K562 (cell line): ENCODE data around the gene VIPR2. TPM values are rescaled to one million over a fixed set of nuclear protein-coding genes. Genes with fewer than 3 reads are reported as not detected.

Experiments
- AFF4 ChIP-seq: sonication (generic); formaldehyde crosslinking; IDR thresholded peaks from 2 replicates; pipeline ENCODE4 v1.8.0; 2023; ENCODE audit warnings: mild to moderate bottlenecking, missing genetic modification reagents
- ATF1 ChIP-seq, 2 experiments: fragments of 450-650 bp in 1 of 2; IDR thresholded peaks; 2 replicates each; pipeline ENCODE4 v1.6.1; 2016; ENCODE audit warnings: missing compliant biosample characterization in 1 of 2, missing genetic modification characterization in 1 of 2
- CEBPG ChIP-seq, 3 experiments: fragments of 200-800 bp in 1 of 3; sonication (Bioruptor generic) in 1 of 3; sonication (generic) in 1 of 3; formaldehyde crosslinking in 1 of 3; IDR thresholded peaks in 2 of 3; conservative IDR thresholded peaks in 1 of 3; 2 replicates each; pipeline versions ENCODE4 v1.6.1 to v1.8.0; 2016 to 2022; ENCODE audit warnings: missing compliant biosample characterization in 2 of 3, missing genetic modification characterization in 2 of 3, mild to moderate bottlenecking in 1 of 3, missing genetic modification reagents in 1 of 3
- COPS2 ChIP-seq: fragments of 450-650 bp; conservative IDR thresholded peaks from 2 replicates; pipeline ENCODE4 v1.6.1; 2016; ENCODE audit warnings: mild to moderate bottlenecking, moderate library complexity
- HNRNPH1 ChIP-seq: fragments of 200-400 bp; formaldehyde crosslinking; optimal IDR thresholded peaks from 2 replicates; pipeline ENCODE3; 2017; ENCODE audit warnings: low read depth, mild to moderate bottlenecking, low read length, moderate library complexity
- IFI16 ChIP-seq: fragments of 250-450 bp; sonication (Bioruptor Pico); IDR thresholded peaks from 2 replicates; pipeline ENCODE4 v2.1.2; 2022; ENCODE audit warnings: mild to moderate bottlenecking, inconsistent platforms
- ILF3 ChIP-seq: fragments of 450-650 bp; IDR thresholded peaks from 2 replicates; pipeline ENCODE4 v1.6.1; 2018; ENCODE audit warnings: antibody characterized with exemption, mild to moderate bottlenecking, moderate library complexity, borderline replicate concordance
- MNT ChIP-seq, 2 experiments: fragments of 450-650 bp; conservative IDR thresholded peaks; 2 replicates each; pipeline ENCODE4 v1.6.1; 2017; ENCODE audit warnings: mild to moderate bottlenecking in 2 of 2, moderate library complexity in 2 of 2
- MXI1 ChIP-seq: IDR thresholded peaks from 2 replicates; pipeline ENCODE4 v1.6.1; 2011; ENCODE audit warnings: low read depth, mild to moderate bottlenecking, improper control_type of control experiment, low read length
- PHB2 ChIP-seq: fragments of 450-650 bp; IDR thresholded peaks from 2 replicates; pipeline ENCODE4 v1.6.1; 2017; ENCODE audit warnings: low read depth
- STAT5A ChIP-seq: IDR thresholded peaks from 2 replicates; pipeline ENCODE4 v1.6.1; 2012; ENCODE audit warnings: low read length, inconsistent platforms, borderline replicate concordance
- ZBTB43 ChIP-seq: sonication (generic); formaldehyde crosslinking; IDR thresholded peaks from 2 replicates; pipeline ENCODE4 v1.8.0; 2023; ENCODE audit warnings: mild to moderate bottlenecking, missing genetic modification reagents
- ZBTB7A ChIP-seq: IDR thresholded peaks from 2 replicates; pipeline ENCODE4 v1.6.1; 2011; ENCODE audit warnings: low read depth, mild to moderate bottlenecking, low read length, moderate library complexity, borderline replicate concordance; ENCODE audit not compliant: control insufficient read depth
- ZNF507 ChIP-seq: conservative IDR thresholded peaks from 2 replicates; pipeline ENCODE4 v1.6.1; 2017; ENCODE audit warnings: missing genetic modification characterization, missing compliant biosample characterization
- ZNF518B ChIP-seq: fragments of 250-450 bp; sonication (Bioruptor Pico); IDR thresholded peaks from 2 replicates; pipeline ENCODE4 v1.5.0; 2021; ENCODE audit warnings: mild to moderate bottlenecking, moderate library complexity
- polyA plus RNA-seq, 8 experiments: library from polyadenylated mRNA; depleted of rRNA in 4 of 8; stranded (reverse) in 5 of 8; unstranded in 3 of 8; fragments of >200 nt; fragmentation: Nextera tagmentation in 2 of 8; fragmentation: Illumina TruSeq in 1 of 8; extraction: Ambion mirVana in 2 of 8; extraction: Trizol in 1 of 8; gene quantifications; 2 replicates each; pipeline versions ENCODE4 v1.2.1 to v1.2.3, GENCODE V29; 2011 to 2014; ENCODE audit warnings: inconsistent platforms in 1 of 8, missing spikeins in 1 of 8
- total RNA-seq, 7 experiments: library from RNA; depleted of rRNA in 6 of 7; stranded (reverse); fragments of >200 nt in 6 of 7; fragmentation: Illumina TruSeq in 2 of 7; extraction: Trizol in 2 of 7; gene quantifications; 2 replicates each; pipeline versions ENCODE4 v1.2.1 to v1.2.3, GENCODE V29; 2011 to 2021; ENCODE audit warnings: low replicate concordance in 1 of 7

The VIPR2 gene
- total and polyA plus RNA-seq, 9 of the 15 experiments (the other 6 are each of a cell fraction or from before 2014, with no cell fraction given), result 0.04 TPM; not detected in 8

GRCh38 chr7:159030490-159031134, 114.1 kb downstream of the VIPR2 start (continued):
- TF ChIP-seq CEBPG (CRISPR knock-in tag; IDR thresholded peaks at IDR 0.05) (no peak), CEBPG (tag; conservative IDR thresholded peaks at IDR 0.05 in 1 of 2, IDR thresholded peaks at IDR 0.05 in 1 of 2) (no peak), PHB2 (no peak), MNT (conservative IDR thresholded peaks at IDR 0.05) (0 out of 4 replicates have a peak, but pooled peaks of 1 of the 2 experiments have one; percentile 19), AFF4 (peak; percentile 46), HNRNPH1 (no peak), MXI1 (no peak), ZNF507 (no peak), ZNF518B (CRISPR knock-in tag) (no peak), IFI16 (no peak), STAT5A (no peak), ZBTB43 (CRISPR knock-in tag) (no peak), ATF1 (CRISPR knock-in tag; IDR thresholded peaks at IDR 0.05) (no peak), ATF1 (tag; IDR thresholded peaks at IDR 0.05) (peak; percentile 82), COPS2 (no peak), ILF3 (no peak), ZBTB7A (peak; percentile 82; the same call in 1 of the 2 replicates)
